HG02840 (cell line): ENCODE data around the gene SMPD3.

Source experiments
- ATAC-seq: cut with Tn5 transposase; IDR thresholded peaks from one replicate; pipeline ENCODE4 v1.9.1; 2021; ENCODE audit warnings: mild to moderate bottlenecking, moderate library complexity, moderate number of reproducible peaks; ENCODE audit not compliant: unreplicated experiment, low FRiP score

The SMPD3 gene

GRCh38 chr16:68473358-68474070 is 25.2 kb upstream of the SMPD3 start:
- ATAC-seq = no peak

- ATAC-seq = no peak
Measured at GRCh38 chr16:68472581-68472980, 24.3 kb upstream of the SMPD3 start.

GRCh38 chr16:68470461-68471150 is 22.3 kb upstream of the SMPD3 start:
- ATAC-seq = peak; percentile 81

- peak; percentile 20 for ATAC-seq
Measured at GRCh38 chr16:68469796-68470460, 21.6 kb upstream of the SMPD3 start.

GRCh38 chr16:68468842-68469241 is 20.5 kb upstream of the SMPD3 start:
- no peak for ATAC-seq

- no peak for ATAC-seq
Measured at GRCh38 chr16:68466174-68466573, 17.9 kb upstream of the SMPD3 start.

GRCh38 chr16:68463904-68464303 is 15.6 kb upstream of the SMPD3 start:
- no peak for ATAC-seq

GRCh38 chr16:68460067-68460466 is 11.8 kb upstream of the SMPD3 start:
- no peak for ATAC-seq

- ATAC-seq = no peak
Measured at GRCh38 chr16:68459457-68459856, 11.1 kb upstream of the SMPD3 start.

GRCh38 chr16:68458551-68458950 is 10.2 kb upstream of the SMPD3 start:
- ATAC-seq = no peak

GRCh38 chr16:68458101-68458500 is 9.8 kb upstream of the SMPD3 start:
- ATAC-seq = no peak

- ATAC-seq = no peak
Measured at GRCh38 chr16:68455631-68456030, 7.3 kb upstream of the SMPD3 start.

- no peak for ATAC-seq
Measured at GRCh38 chr16:68454920-68455435, 6.7 kb upstream of the SMPD3 start.

- no peak for ATAC-seq
Measured at GRCh38 chr16:68453816-68454215, 5.5 kb upstream of the SMPD3 start.

GRCh38 chr16:68452176-68452575 is 3.9 kb upstream of the SMPD3 start:
- no peak for ATAC-seq

GRCh38 chr16:68451676-68452075 is 3.4 kb upstream of the SMPD3 start:
- no peak for ATAC-seq

- ATAC-seq = no peak
Measured at GRCh38 chr16:68450741-68451255, 2.5 kb upstream of the SMPD3 start.

- no peak for ATAC-seq
Measured at GRCh38 chr16:68447653-68448359, 502 bp downstream of the SMPD3 start.

- no peak for ATAC-seq
Measured at GRCh38 chr16:68446681-68447652, 1.3 kb downstream of the SMPD3 start.
